PC-9 (cell line): Measurements from ENCODE around the gene HNRNPAB.

Experiments used
- CTCF ChIP-seq: fragments of 200-600 bp; sonication (generic); conservative IDR thresholded peaks from 2 replicates; pipeline ENCODE4 v1.6.1; 2017; ENCODE audit warnings: mixed run types, antibody characterized with exemption, mild to moderate bottlenecking, moderate library complexity
- EZH2 ChIP-seq: fragments of 200-600 bp; sonication (generic); IDR thresholded peaks from 2 replicates; pipeline ENCODE4 v1.8.0; 2017; ENCODE audit warnings: antibody characterized with exemption, low read depth

GRCh38 chr5:178201221-178201926 lies 3.0 kb upstream of the HNRNPAB start:
- no peak for TF ChIP-seq CTCF
- TF ChIP-seq EZH2 = no peak
